Measurements from ENCODE around the gene KIAA1671. TPM values are rescaled to one million over a fixed set of nuclear protein-coding genes. Genes with fewer than 3 reads are reported as not detected.

The KIAA1671 gene
- total RNA-seq, 1 donor from 2014 or later = 8.3 TPM

GRCh38 chr22:25148149-25148691 lies 195.7 kb downstream of the KIAA1671 start:
- Mint-ChIP-seq H3K9me3 (ENCODE audit: unreplicated experiment) (no peaks in the 10 kb centered on the region), H3K4me3 (ENCODE audit: unreplicated experiment) (no peak overlapping the region), H3K27ac (ENCODE audit: unreplicated experiment) (no peak overlapping the region), H3K27me3 (ENCODE audit: unreplicated experiment) (peaks cover 5% of the 10 kb centered on the region), H3K4me1 (ENCODE audit: unreplicated experiment) (peaks cover 2% of the 10 kb centered on the region), H3K36me3 (ENCODE audit: unreplicated experiment) (no peaks in the 10 kb centered on the region)
- no peak for DNase-seq (ENCODE audit: extremely low spot score, unreplicated experiment)
- TF ChIP-seq CTCF (IDR thresholded peaks at IDR 0.05) = no peak

- Mint-ChIP-seq H3K4me1 (ENCODE audit: unreplicated experiment) (no peaks in the 10 kb centered on the region), H3K4me3 (ENCODE audit: unreplicated experiment) (no peak overlapping the region), H3K9me3 (ENCODE audit: unreplicated experiment) (no peaks in the 10 kb centered on the region), H3K27ac (ENCODE audit: unreplicated experiment) (no peak overlapping the region), H3K27me3 (ENCODE audit: unreplicated experiment) (peaks cover 5% of the 10 kb centered on the region), H3K36me3 (ENCODE audit: unreplicated experiment) (no peaks in the 10 kb centered on the region)
- no peak for TF ChIP-seq CTCF (IDR thresholded peaks at IDR 0.05)
- DNase-seq (ENCODE audit: extremely low spot score, unreplicated experiment) = no peak
Observed at GRCh38 chr22:25149014-25149413, 196.5 kb downstream of the KIAA1671 start.

GRCh38 chr22:25153961-25154666 lies 201.6 kb downstream of the KIAA1671 start:
- no peak for DNase-seq (ENCODE audit: extremely low spot score, unreplicated experiment)
- Mint-ChIP-seq H3K4me3 (ENCODE audit: unreplicated experiment) (no peak overlapping the region), H3K36me3 (ENCODE audit: unreplicated experiment) (no peaks in the 10 kb centered on the region), H3K27me3 (ENCODE audit: unreplicated experiment) (peaks cover 5% of the 10 kb centered on the region), H3K9me3 (ENCODE audit: unreplicated experiment) (no peaks in the 10 kb centered on the region), H3K4me1 (ENCODE audit: unreplicated experiment) (peaks cover 3% of the 10 kb centered on the region), H3K27ac (ENCODE audit: unreplicated experiment) (no peak overlapping the region)
- no peak for TF ChIP-seq CTCF (IDR thresholded peaks at IDR 0.05)

GRCh38 chr22:25154667-25154999 lies 202.1 kb downstream of the KIAA1671 start:
- no peak overlapping the region for H3K27ac Mint-ChIP-seq (ENCODE audit: unreplicated experiment)
- H3K27me3 Mint-ChIP-seq (ENCODE audit: unreplicated experiment) = peaks cover 3% of the 10 kb centered on the region
- no peak for TF ChIP-seq CTCF (IDR thresholded peaks at IDR 0.05)
- DNase-seq (ENCODE audit: extremely low spot score, unreplicated experiment) = no peak
- peaks cover 5% of the 10 kb centered on the region for H3K4me1 Mint-ChIP-seq (ENCODE audit: unreplicated experiment)
- H3K36me3 Mint-ChIP-seq (ENCODE audit: unreplicated experiment) = no peaks in the 10 kb centered on the region
- no peaks in the 10 kb centered on the region for H3K9me3 Mint-ChIP-seq (ENCODE audit: unreplicated experiment)
- no peak overlapping the region for H3K4me3 Mint-ChIP-seq (ENCODE audit: unreplicated experiment)

GRCh38 chr22:25156736-25157135 lies 204.2 kb downstream of the KIAA1671 start:
- Mint-ChIP-seq H3K4me3 (ENCODE audit: unreplicated experiment) (no peak overlapping the region), H3K36me3 (ENCODE audit: unreplicated experiment) (no peaks in the 10 kb centered on the region), H3K9me3 (ENCODE audit: unreplicated experiment) (no peaks in the 10 kb centered on the region), H3K27me3 (ENCODE audit: unreplicated experiment) (no peaks in the 10 kb centered on the region), H3K27ac (ENCODE audit: unreplicated experiment) (no peak overlapping the region), H3K4me1 (ENCODE audit: unreplicated experiment) (peaks cover 5% of the 10 kb centered on the region)
- no peak for DNase-seq (ENCODE audit: extremely low spot score, unreplicated experiment)
- no peak for TF ChIP-seq CTCF (IDR thresholded peaks at IDR 0.05)
